Raji (cell line): ENCODE measurements around the gene KCNIP3.

Experiments used
- POLR2A ChIP-seq: IDR thresholded peaks from 2 replicates; pipeline ENCODE4 v1.6.1; 2011; ENCODE audit warnings: low read depth, low read length, control low read depth; ENCODE audit not compliant: insufficient read depth

The KCNIP3 gene

GRCh38 chr2:95372216-95372829 is 75.2 kb downstream of the KCNIP3 start:
- no peak for TF ChIP-seq POLR2A

DNA sequence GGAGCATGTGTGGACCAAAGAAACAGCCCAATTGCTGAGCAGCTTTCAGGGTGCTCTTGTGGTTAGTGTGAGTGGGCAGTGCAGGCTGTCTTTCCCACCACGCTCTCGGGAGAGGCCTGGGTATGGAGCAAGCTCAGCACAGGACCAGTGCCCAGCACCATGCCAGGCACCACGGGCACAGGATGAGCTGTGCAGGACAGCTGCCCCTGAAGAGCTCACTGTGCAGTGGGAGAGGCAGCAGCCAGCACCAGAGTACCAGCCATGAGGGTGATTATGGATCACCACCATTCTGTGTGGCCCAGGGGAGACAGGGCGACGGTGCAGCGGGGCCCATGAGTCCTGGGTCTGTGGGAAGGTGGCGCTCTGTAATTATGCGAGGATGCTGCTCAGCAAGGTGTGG is 75.7 kb downstream of the KCNIP3 start:
- TF ChIP-seq POLR2A: no peak

GRCh38 chr2:95374029-95374428 is 76.9 kb downstream of the KCNIP3 start:
- TF ChIP-seq POLR2A: no peak

DNA sequence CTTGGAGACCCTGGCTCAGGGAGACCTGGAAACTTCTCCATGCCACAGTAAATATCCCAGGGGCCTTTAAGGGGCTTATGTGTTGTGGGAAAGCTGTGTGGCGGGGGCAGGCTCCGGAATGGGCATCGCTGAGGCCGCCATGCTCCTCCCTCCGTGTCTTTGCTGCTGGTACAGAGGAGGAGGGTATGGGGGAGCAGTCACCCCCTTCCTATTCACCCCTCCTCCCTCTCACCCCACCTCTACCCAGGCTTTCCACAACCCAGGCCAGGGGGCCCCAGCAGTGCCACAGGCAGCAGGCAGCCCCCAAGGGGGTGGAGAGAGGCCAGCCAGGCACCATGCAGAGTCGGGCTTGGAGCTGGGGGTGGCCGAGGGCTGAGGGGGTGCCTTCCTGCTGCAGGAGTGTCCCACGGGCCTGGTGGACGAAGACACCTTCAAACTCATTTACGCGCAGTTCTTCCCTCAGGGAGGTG is 77.3 kb downstream of the KCNIP3 start:
- TF ChIP-seq POLR2A: no peak

GRCh38 chr2:95374921-95375471 is 77.8 kb downstream of the KCNIP3 start:
- TF ChIP-seq POLR2A: no peak

DNA sequence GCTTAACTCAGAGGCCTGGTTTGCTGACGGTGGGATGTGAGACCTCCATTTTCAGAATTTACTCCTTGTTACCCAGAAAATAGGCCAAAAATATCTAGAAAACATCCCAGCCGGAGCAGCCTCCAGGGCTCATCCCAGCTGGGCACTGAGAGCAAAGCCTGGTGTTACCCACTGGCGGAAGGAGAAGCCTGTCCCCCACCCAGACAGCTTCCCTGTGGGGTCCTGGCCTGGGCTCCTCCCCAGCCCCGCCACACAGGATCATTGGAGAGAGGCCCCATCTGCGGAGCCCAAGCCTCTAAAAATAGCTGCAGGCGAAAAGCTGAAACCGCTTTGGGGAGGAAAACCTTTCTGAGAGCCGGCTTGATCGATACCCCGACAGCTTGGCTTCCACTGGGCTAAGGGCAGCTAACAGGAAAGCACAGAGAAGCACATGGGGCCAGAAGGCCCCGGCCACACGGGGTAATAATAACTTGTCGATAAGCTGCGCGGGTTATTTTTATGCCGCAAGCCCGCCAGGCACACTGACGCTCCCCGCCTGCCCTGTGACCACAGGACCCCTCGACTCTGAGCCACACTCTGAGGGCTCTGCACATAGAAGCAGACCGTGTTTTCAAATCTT is 78.5 kb downstream of the KCNIP3 start:
- TF ChIP-seq POLR2A: no peak

GRCh38 chr2:95376311-95377215 is 79.4 kb downstream of the KCNIP3 start:
- no peak for TF ChIP-seq POLR2A

DNA sequence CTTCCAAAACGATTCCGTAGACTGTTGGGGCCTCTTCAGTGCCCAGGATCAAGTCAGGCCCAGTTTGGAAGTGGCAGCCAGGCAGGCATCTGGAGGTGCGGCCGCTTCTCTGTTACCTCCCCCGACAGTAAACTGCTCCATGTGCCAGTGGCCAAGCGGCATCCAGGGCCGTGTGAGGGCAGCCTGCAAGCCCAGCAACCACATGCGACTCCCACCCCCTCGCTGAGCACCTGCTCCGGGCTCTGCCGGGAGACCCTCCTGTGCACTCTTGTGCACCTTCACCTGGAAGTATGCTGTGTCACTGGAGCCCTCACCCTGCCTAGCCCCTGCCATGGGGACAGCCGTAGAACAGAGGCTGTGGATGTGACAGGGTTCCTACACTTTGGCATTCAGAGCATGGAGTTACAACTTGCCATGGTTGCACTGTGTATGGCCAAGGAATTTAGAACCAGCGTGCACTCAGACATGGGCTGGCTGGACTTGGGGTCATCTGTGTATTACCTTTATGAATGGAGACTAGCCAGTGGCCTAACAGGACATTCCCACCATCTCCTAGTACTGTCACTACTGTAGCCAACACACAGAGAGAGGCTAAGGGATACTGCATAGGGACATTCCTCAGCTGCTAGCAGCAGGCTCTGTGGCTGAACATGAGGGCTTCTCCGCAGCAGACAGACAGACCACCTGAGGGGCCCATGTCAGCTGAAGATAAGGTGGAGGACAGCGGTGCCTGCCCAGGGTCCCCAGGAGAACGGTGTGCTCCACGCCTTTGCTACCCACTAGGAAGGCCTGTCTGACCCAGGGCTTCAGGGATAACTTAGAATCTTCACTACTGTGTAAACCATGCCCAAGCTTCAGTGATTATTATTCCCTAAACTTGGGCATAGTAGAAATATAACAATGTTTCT is 80.3 kb downstream of the KCNIP3 start:
- no peak for TF ChIP-seq POLR2A

DNA sequence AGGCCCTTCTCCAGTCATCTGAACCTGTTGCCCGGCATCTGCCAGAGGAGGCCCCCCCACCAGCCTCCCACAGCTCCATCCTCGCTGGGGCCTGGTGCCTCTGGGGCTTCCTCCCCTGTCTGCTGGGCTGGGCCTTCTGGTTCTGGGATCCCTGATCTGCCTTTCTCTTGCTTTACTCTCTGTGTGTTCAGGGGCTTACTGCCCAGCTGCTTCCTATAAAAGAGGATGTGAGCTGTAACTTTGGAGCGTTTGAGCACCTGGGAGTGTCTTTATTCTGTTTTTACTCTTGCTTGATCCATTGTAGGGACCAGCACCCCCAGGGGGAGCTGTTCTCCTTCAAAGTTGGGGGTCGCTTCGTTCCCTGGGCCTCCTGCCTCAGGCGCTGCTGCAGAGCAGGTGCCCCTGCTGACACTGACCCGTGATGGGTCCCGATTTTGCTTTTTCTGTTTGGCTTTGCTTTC is 82.3 kb downstream of the KCNIP3 start:
- TF ChIP-seq POLR2A: no peak

DNA sequence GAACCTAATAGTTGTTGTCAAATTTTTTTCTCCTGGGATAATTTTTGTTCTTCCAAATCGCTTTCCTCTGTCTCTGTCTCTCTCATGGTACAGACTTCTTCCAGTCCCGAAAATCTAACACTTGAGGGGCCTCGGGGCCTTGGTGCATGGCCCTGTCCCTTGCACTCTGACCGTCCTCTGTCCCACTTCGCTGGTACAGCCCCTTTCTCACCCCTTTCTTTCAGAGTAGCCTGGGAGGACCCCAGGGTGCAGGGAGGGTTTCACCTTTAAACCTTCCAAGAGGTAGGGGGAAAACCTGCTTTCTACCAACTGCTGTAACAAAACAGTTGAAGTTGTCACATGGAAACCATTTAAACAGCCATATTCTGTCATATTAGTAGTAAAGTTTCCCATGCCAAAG is 83.1 kb downstream of the KCNIP3 start:
- no peak for TF ChIP-seq POLR2A

- no peak for TF ChIP-seq POLR2A
Measured at GRCh38 chr2:95380731-95381130, 83.6 kb downstream of the KCNIP3 start.

- no peak for TF ChIP-seq POLR2A
Measured at GRCh38 chr2:95381212-95382191, 84.4 kb downstream of the KCNIP3 start.

- TF ChIP-seq POLR2A: no peak
Measured at GRCh38 chr2:95382192-95382591, 85.0 kb downstream of the KCNIP3 start.

GRCh38 chr2:95382686-95383634 is 85.8 kb downstream of the KCNIP3 start:
- no peak for TF ChIP-seq POLR2A
